Central memory CD8-positive, alpha-beta T cell (primary cell): ENCODE data around the gene PAM16.
A peak's percentile ranks its signal among the peaks of the same experiment; 100 is the strongest.
"Not testable (repeated sequence)": the region's sequence is repeated elsewhere in the genome, so short reads cannot be mapped to it uniquely, and the experiment has no call there.

Experiments
- ATAC-seq: fragments of 150-1000 bp; cut with Tn5 transposase; replicated peaks from 2 replicates; pipeline ENCODE4 v1.10.0; 2022; ENCODE audit warnings: mild to moderate bottlenecking, moderate FRiP score, moderate number of reproducible peaks; ENCODE audit not compliant: poor library complexity, severe bottlenecking; ENCODE audit errors: extremely low read depth
- DNase-seq, 2 donors: peaks; one replicate each; pipeline ENCODE4 v3.0.0; 2021; ENCODE audit warnings: low spot score in 2 of 2
- H3K27ac Mint-ChIP-seq: one replicate; pipeline ENCODE4 v1.8.0; 2022; ENCODE audit warnings: low read depth, mild to moderate bottlenecking, moderate library complexity, mixed read lengths
- H3K27me3 Mint-ChIP-seq: one replicate; pipeline ENCODE4 v1.8.0; 2022; ENCODE audit warnings: mixed read lengths
- H3K36me3 Mint-ChIP-seq: one replicate; pipeline ENCODE4 v1.8.0; 2022; ENCODE audit warnings: mild to moderate bottlenecking, moderate library complexity, mixed read lengths; ENCODE audit not compliant: insufficient read depth
- H3K4me1 Mint-ChIP-seq: one replicate; pipeline ENCODE4 v1.8.0; 2022; ENCODE audit warnings: mixed read lengths
- H3K4me3 Mint-ChIP-seq: one replicate; pipeline ENCODE4 v1.8.0; 2022; ENCODE audit warnings: mild to moderate bottlenecking, moderate library complexity, mixed read lengths
- H3K9me3 Mint-ChIP-seq: one replicate; pipeline ENCODE4 v1.8.0; 2022; ENCODE audit warnings: mixed read lengths

PAM16 gene

DNA sequence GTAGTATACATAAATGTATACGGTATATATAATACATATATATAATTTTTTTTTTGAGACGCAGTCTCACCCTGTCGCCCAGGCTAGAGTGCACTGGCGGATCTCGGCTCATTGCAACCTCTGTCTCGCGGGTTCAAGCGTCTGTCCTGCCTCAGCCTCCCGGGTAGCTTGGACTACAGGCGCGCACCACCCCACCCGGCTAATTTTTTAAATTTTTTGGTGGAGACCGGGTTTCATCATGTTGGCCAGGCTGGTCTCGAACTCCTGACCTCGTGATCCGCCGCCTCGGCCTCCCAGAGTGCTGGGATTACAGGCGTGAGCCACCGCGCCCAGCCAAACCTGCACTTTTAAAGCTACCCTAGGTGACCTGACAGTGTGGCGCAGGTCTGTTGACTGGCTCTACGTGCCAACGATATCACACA is 745 bp downstream of the PAM16 start:
- ATAC-seq (peak; percentile 8), DNase-seq (no peak)
- Mint-ChIP-seq H3K4me3 (peak overlapping the region; percentile 89), H3K9me3 (no peaks in the 10 kb centered on the region), H3K27ac (peak overlapping the region; percentile 84), H3K4me1 (peaks cover 26% of the 10 kb centered on the region), H3K36me3 (peaks cover 22% of the 10 kb centered on the region), H3K27me3 (no peaks in the 10 kb centered on the region)

DNA sequence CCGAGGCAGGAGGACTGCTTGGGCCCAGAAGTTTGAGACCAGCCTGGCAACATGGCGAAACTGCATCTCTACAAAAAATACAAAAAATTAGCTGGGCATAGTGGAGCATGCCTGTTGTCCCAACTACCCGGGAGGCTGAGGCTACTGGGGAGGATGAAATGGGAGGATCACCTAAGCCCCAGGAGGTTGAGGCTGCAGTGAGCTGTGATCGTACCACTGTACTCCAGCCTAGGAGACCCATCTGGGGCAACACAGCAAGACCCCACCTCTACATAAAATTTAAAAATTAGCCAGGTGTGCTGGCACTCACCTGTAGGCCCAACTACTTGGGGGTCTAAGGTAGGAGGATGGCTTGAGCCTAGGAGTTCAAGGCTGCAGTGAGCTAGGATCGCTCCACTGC is 1.8 kb downstream of the PAM16 start:
- ATAC-seq (no peak), DNase-seq (no peak)
- no peak overlapping the region for H3K4me3 Mint-ChIP-seq
- peaks cover 31% of the 10 kb centered on the region for H3K4me1 Mint-ChIP-seq
- no peaks in the 10 kb centered on the region for H3K27me3 Mint-ChIP-seq
- H3K9me3 Mint-ChIP-seq = no peaks in the 10 kb centered on the region
- peaks cover 17% of the 10 kb centered on the region for H3K36me3 Mint-ChIP-seq
- no peak overlapping the region for H3K27ac Mint-ChIP-seq

DNA sequence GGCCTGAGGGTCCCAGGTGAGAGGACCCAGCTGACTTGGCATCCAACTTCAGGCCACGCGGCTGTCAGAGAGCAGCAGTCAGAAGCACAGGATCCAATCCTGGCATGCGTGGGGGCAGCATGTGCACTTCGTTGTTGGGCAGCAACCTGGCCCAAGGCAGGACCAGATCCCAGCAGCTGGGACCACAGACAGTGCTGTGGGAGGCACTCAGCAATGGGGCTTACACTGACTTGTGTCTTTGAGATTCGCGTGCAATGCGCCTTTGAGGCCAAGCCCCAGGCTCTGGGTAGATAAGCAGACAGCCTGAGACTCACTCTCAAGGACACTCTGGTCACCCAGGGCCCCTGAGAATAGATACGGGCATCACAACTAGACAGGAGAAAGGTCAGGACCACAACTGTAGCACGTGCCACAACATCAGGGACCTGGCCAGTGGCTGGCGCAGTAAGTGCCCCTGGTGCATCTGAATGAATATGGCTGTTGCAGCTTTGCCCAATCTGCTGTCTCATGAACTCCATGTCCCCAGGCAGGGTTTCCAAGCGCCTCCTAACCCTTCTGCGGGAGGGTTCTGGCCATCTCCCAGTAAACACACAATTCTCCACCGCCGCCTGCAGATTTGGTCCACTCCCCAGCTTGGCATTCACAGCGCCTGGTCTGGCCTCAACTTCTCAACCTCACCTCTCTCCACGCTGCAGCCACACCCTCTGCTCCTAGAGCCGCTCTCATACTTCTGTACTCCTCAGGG is 3.2 kb downstream of the PAM16 start:
- DNase-seq (no peak), ATAC-seq (no peak)
- Mint-ChIP-seq H3K27ac (peak overlapping the region; percentile 19), H3K27me3 (no peaks in the 10 kb centered on the region), H3K4me3 (no peak overlapping the region), H3K9me3 (no peaks in the 10 kb centered on the region), H3K4me1 (peaks cover 31% of the 10 kb centered on the region), H3K36me3 (peaks cover 10% of the 10 kb centered on the region)

DNA sequence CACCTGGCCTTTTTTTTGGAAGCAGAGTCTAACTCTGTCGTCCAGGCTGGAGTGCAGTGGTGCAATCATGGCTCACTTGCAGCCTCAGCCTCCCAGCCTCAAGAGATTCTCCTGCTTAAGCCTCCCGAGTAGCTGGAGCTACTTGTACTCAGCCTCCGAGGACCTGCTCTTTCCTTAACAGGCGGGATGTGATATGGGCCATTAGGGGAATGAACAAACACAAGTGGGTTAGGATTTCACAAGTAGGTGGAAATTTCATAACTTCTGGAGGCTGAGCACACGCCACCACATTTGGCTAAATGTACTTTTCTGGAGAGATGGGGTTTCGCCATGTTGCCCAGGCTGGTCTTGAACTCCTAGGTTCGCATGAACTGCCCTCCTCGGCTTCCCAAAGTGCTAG is 4.1 kb downstream of the PAM16 start:
- H3K27me3 Mint-ChIP-seq = no peaks in the 10 kb centered on the region
- H3K4me3 Mint-ChIP-seq = no peak overlapping the region
- no peaks in the 10 kb centered on the region for H3K9me3 Mint-ChIP-seq
- H3K4me1 Mint-ChIP-seq = peaks cover 31% of the 10 kb centered on the region
- H3K36me3 Mint-ChIP-seq = peaks cover 10% of the 10 kb centered on the region
- no peak for DNase-seq
- H3K27ac Mint-ChIP-seq = no peak overlapping the region
- no peak for ATAC-seq

DNA sequence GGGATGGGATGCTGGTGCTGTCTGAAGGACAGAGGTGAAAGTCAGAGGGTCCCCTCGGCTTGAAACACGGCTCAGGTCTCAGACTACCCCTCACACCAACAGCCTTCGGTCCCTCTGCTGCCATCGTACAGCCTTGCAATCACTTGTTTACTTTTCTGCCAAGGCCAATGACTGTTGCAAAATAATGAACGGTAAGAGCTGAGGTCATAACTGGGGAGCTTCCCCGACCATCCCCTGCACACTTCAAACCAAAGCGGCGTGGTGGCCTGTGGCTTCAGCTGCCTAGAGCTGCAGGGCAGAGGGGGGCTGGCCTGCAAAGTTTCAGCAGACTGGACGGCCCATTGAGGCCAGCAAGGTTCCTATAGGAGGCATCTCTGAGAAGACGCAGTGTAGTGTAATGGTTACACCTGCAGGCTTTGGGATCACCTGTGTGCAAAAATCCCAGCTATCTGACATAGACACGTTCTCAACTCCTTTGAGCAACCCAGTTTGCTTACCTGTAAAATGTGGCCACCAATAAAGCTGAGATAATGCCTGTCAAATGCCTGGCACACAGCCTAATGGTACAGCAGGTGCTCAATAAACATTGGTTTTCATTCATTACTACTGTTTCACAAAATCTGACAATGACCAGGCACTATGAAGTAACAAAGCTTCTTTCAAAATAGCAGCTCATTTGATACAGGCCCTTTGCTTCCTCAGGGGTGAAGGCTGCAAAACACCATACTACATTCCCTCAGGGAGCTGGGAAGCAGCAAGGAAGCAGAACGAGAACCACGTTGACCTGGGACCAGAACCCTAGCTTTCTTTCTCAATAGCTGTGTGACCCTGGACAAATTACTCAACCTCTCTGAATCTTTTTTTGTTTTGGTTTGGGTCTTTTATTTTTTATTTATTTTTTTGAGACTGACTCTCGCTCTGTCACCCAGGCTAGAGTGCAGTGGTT is 5.0 kb downstream of the PAM16 start:
- Mint-ChIP-seq H3K9me3 (no peaks in the 10 kb centered on the region), H3K36me3 (peaks cover 6% of the 10 kb centered on the region), H3K4me3 (no peak overlapping the region), H3K27me3 (no peaks in the 10 kb centered on the region), H3K27ac (no peak overlapping the region), H3K4me1 (peaks cover 22% of the 10 kb centered on the region)
- no peak for ATAC-seq
- DNase-seq = no peak

DNA sequence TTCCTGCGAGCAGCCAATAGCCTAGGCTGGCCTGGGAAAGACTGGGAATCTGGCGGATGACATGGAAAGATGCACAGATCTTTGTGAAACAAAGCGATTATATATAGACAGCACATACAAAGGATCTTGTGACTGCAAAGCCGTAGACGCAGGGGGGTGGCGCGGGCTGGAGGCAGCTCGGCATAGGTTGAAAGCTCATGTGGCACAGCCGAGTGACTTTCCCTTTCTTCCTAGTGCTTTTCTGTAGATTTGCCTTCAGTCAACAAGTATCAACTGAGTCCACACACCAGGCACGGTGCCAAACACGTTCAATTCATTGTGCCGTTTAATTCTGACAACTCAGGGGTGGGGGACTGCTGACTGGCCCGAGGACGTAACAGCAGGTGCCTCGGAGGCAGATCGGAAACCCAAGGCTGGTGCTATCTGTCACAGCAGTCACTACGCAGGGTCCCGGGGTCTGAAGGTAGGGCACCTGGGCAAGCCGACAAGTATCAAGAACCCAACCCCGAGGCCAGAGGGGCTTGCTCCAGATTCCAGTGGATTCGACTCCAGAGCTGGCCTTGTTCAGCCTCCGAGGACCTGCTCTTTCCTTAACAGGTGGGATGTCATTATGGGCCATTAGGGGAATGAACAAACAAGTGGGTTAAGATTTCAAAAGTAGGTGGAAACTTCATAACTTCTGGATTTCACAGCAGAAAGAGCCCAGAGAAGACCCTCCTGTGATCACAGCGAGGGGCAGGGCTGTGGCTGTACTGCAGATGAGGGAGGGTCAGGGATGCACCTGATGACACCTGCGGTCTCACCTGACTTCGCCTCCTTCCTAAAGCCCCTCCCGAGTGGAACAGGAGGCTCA is 5.9 kb downstream of the PAM16 start:
- ATAC-seq (no peak), DNase-seq (no peak)
- Mint-ChIP-seq H3K9me3 (no peaks in the 10 kb centered on the region), H3K36me3 (peaks cover 5% of the 10 kb centered on the region), H3K4me3 (no peak overlapping the region), H3K27ac (peak overlapping the region; percentile 74), H3K4me1 (peaks cover 14% of the 10 kb centered on the region), H3K27me3 (no peaks in the 10 kb centered on the region)

DNA sequence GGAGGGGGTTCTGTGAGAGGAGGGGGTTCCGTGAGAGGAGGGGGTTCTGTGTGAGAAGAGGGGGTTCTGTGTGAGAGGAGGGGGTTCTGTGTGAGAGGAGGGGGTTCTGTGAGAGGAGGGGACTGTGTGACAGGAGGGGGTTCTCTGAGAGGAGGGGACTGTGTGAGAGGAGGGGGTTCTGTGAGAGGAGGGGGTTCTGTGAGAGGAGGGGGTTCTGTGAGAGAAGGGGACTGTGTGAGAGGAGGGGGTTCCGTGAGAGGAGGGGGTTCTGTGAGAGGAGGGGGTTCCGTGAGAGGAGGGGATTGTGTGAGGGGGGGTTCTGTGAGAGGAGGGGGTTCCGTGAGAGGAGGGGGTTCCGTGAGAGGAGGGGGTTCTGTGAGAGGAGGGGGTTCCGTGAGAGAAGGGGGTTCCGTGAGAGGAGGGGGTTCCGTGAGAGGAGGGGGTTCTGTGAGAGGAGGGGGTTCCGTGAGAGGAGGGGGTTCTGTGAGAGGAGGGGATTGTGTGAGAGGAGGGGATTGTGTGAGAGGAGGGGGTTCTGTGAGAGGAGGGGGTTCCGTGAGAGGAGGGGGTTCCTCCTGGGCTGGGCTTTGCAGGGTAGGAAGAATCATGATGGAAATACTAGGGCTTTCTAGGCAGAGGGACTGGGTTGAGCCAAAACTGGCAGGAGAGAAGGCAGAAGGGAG is 6.7 kb downstream of the PAM16 start:
- H3K4me3 Mint-ChIP-seq, H3K27me3 Mint-ChIP-seq, DNase-seq, H3K36me3 Mint-ChIP-seq, ATAC-seq, H3K9me3 Mint-ChIP-seq: not testable (repeated sequence)
- H3K4me1 Mint-ChIP-seq = peaks cover 14% of the 10 kb centered on the region
- H3K27ac Mint-ChIP-seq = peak overlapping the region; percentile 74

DNA sequence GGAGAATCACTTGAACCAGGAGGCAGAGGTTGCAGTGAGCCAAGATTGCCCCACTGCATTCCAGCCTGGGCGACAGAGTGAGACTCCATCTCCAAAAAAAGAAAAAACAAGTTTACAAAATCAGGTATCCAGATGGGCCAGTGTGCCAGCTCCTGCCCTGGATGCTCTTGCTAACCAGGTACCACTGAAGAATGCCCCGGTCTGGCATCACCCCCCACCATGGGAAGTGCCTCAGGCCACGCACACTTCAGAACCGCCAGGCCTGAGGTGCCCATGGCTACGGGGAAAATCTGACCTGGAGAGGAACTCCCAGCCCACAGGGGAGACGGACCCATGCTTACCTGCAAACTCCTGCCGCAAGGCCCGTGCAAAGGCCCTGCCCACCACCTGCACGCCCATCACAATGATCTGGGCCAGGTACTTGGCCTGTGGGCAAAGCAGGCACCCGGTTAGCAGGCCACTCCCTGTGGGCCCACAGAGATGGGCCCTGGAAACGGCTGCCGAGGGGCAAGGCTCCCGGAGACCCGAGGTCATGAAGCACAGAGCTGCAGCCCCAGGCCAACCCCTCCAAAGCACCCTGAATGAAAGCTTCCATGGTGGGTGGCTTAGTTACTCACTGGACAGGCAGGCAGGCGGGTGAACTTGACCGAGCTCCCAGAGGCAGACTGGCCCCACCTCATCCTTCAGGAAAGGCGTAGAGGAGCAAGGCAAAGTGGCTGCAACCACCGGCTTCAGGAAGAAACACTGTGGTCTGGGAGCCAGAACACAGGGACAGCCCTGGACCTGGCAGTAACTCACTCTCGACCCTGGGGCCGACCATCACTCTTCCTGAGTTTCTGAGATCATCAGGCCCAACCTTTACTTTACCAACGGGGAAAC is 8.0 kb downstream of the PAM16 start:
- ATAC-seq = no peak
- no peak for DNase-seq
- Mint-ChIP-seq H3K4me3 (no peak overlapping the region), H3K27me3 (no peaks in the 10 kb centered on the region), H3K4me1 (peaks cover 8% of the 10 kb centered on the region), H3K36me3 (peaks cover 3% of the 10 kb centered on the region), H3K9me3 (no peaks in the 10 kb centered on the region), H3K27ac (peak overlapping the region; percentile 74)

DNA sequence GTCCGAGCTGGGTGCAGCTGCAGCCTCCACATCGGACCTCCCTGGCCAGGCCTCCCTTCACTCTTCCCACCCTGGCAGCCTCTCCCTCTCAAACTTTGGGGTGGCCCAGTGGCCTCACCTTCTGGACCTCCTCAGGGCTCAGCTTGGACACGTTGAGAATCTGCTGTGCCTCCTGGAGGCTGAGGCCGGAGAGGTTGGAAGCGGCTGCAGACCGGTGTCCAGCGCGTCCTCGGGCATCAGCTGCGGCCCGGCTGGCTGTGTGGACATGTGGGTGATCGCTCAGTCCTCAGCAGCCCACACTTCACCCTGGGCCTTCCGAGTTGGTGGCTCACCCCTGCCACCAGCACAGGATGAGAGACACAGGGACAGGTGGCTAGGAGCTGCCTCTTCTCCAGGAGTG is 9.9 kb downstream of the PAM16 start:
- DNase-seq (no peak), ATAC-seq (no peak)
- Mint-ChIP-seq H3K27me3 (no peaks in the 10 kb centered on the region), H3K4me3 (no peak overlapping the region), H3K36me3 (peaks cover 3% of the 10 kb centered on the region), H3K9me3 (no peaks in the 10 kb centered on the region), H3K27ac (no peak overlapping the region), H3K4me1 (peaks cover 5% of the 10 kb centered on the region)

DNA sequence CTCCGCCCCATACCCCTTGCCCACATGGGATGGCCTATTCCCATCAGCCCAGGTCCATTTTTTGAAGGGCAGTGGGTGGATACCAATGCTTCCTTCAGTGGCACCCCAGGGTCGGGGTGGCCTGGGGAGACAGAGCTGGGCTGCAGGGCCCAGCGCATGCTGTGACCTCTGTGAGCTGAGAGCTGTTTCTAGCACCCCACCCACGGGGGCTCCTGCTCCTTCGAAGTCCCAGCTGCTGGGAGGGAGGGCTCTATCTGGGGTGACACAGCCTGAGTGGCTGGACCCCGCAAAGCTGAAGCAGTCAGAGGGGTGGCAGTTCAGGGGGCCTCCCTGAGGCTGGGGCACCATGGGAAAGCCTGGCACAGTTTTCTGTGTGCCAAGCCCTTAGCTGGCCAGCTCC is 10.7 kb downstream of the PAM16 start:
- no peak for DNase-seq
- peaks cover 5% of the 10 kb centered on the region for H3K36me3 Mint-ChIP-seq
- H3K9me3 Mint-ChIP-seq = no peaks in the 10 kb centered on the region
- ATAC-seq = no peak
- H3K27me3 Mint-ChIP-seq = no peaks in the 10 kb centered on the region
- no peak overlapping the region for H3K27ac Mint-ChIP-seq
- peaks cover 5% of the 10 kb centered on the region for H3K4me1 Mint-ChIP-seq
- H3K4me3 Mint-ChIP-seq = no peak overlapping the region

DNA sequence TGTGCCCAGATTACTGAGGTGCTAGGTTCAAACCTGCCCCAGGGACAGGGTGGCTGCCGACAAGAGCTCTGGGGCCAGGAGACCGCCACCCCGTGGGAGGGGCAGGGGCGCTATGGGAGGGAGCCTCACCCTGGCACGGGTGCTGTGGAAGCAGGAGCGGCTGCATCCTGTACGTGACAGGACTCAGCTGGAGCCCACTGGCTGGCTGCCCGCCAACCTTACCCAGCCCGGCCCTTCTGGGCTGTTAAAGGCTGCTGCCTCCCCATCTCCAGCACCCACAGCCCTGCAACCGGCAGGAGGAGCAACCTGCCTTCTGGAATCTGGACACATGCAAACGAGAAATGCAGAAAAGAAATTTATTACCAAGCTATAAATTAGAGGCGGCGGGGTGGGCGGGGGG is 11.2 kb downstream of the PAM16 start:
- H3K36me3 Mint-ChIP-seq = peaks cover 5% of the 10 kb centered on the region
- ATAC-seq (no peak), DNase-seq (no peak)
- H3K4me3 Mint-ChIP-seq = no peak overlapping the region
- H3K4me1 Mint-ChIP-seq = peaks cover 3% of the 10 kb centered on the region
- H3K27me3 Mint-ChIP-seq = no peaks in the 10 kb centered on the region
- H3K9me3 Mint-ChIP-seq = no peaks in the 10 kb centered on the region
- no peak overlapping the region for H3K27ac Mint-ChIP-seq
